EH (cell line): ENCODE measurements around the gene UNC93B1.

Experiments
- DNase-seq: peaks from one replicate; pipeline ENCODE4 v3.0.0-alpha.2; 2015; ENCODE audit warnings: low read depth

UNC93B1 gene

GRCh38 chr11:68022531-68022930 lies 18.6 kb upstream of the UNC93B1 start:
- no peak for DNase-seq

- no peak for DNase-seq
Observed at GRCh38 chr11:68021167-68021787, 17.4 kb upstream of the UNC93B1 start.

DNA sequence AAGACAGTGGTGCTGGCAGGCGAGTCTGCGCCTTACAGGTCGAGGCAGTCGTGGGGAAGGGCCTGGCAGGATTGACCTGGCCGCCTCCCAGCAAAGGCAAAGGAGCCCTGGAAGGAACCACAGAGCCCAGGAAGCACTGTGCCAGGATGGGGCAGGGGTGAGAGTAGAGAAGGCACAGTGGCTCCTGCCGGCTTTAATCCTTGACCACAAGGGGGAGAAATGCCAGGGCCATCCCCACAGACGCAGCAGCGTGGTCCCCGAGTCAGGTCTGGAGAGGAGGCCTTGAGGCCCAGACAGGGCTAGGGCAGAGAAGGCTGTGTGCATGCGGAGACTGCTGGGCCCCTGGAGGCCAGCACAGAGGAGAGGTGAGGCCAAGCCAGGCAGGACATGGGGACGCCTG lies 16.7 kb upstream of the UNC93B1 start:
- DNase-seq = peak; percentile 58

- DNase-seq = no peak
Observed at GRCh38 chr11:68019486-68019885, 15.6 kb upstream of the UNC93B1 start.

- no peak for DNase-seq
Observed at GRCh38 chr11:68018730-68019190, 14.9 kb upstream of the UNC93B1 start.

DNA sequence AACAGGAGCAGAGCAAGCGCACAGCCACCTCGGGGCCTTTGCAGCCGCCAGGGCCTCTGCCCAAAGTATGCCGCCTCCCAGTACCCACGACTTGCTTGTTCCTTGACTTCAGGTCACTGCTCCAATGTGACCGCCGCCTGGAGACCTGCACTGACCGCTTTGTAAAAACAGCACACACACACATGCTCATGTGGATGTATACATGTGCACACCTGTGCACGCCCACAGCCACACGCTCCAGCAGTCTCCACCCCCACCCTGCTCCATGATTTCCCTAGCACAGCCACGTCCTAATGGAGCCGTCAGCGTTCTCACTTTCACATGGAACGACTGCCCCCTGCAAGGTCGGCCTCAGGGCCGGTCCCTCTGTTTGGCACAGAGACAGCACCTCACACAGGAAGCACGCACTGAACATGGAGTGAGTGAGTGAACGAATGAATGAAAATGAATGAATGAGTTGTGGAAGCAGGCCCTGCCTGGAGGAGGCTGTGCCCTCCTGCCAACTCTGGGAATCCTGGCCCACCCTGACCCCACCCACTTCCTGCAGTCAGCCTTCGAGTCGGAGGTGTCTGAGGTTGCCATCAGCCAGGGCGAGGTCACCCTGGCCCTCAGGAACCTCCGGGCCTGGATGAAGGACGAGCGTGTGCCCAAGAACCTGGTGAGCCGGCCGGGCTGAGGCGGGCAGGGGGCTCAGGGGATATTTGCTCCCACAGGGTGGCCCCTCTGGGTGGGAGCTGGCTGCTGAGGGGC lies 14.3 kb upstream of the UNC93B1 start:
- DNase-seq = no peak

- no peak for DNase-seq
Observed at GRCh38 chr11:68016904-68017817, 13.3 kb upstream of the UNC93B1 start.

DNA sequence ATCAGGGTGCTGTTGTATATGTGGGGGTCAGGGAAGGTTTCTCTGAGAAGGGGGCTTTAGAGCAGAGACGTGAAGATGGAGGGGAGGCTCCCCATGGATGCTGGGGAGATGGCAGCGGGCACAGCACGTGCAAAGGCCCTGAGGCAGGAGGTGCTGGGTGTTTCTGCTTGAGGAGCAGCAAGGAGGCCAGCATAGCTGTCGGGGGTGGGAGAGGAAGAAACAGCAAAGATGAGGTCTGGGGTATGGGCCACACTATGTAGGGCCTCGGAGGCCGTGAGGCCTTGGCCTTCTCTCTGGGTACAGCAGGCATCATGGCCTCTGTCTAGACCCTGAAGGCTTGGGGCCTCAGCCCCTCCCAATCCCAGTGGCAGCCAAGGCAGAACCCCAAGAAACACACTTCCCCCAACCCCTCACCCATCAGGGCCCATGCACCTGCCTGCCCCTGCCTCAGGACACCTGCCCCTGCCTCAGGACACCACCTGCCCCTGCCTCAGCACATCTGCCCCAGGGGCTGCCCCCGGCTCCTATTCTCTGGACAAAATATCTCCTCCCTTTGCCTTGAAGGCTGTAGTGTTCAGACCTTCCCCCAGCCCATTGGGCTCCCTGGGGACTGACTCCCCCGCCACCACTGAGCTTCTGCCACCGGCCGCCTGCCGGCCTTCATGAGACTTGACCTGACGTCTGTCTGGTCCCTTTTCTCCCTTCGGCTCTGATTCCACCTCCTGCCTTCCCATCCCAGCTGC lies 12.4 kb upstream of the UNC93B1 start:
- DNase-seq = peak; percentile 14

DNA sequence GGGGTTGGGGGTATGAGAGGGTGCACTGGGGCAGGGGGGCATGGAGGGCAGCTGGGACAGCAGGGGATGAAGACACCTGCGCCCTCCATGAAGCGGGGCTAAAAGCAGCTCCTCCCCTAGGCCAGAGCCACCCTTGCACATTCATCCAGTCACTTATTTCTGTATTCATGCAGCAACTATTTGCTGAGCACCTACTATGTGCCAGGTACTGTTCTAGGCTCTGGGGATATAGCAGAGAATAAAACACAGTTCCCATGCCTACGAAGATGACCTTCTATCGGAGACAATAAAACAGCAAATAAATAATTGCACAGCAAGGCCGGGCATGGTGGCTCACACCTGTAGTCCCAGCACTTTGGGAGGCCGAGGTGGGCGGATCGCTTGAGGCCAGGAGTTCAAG lies 11.6 kb upstream of the UNC93B1 start:
- DNase-seq = no peak

DNA sequence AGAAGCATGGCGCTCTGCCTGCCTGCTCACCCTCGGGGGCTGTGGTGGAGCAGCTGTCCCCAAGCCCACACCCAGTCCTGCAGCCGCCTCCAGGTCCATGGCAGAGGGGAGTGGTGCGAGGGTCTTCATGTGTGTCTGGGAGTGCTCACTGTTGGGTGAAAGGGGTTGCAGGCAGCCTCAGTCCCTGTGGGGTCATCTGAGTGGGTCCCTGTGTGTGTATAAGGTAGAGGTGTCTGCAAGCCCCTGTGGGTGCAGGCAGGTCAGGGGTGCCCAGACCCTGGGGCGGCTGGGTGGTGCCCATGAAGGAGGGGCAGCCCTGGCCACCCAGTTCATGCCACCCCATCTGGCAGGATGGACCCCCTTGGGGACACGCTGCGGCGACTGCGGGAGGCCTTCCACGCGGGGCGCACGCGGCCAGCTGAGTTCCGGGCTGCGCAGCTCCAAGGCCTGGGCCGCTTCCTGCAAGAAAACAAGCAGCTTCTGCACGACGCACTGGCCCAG lies 11.1 kb upstream of the UNC93B1 start:
- DNase-seq = no peak

DNA sequence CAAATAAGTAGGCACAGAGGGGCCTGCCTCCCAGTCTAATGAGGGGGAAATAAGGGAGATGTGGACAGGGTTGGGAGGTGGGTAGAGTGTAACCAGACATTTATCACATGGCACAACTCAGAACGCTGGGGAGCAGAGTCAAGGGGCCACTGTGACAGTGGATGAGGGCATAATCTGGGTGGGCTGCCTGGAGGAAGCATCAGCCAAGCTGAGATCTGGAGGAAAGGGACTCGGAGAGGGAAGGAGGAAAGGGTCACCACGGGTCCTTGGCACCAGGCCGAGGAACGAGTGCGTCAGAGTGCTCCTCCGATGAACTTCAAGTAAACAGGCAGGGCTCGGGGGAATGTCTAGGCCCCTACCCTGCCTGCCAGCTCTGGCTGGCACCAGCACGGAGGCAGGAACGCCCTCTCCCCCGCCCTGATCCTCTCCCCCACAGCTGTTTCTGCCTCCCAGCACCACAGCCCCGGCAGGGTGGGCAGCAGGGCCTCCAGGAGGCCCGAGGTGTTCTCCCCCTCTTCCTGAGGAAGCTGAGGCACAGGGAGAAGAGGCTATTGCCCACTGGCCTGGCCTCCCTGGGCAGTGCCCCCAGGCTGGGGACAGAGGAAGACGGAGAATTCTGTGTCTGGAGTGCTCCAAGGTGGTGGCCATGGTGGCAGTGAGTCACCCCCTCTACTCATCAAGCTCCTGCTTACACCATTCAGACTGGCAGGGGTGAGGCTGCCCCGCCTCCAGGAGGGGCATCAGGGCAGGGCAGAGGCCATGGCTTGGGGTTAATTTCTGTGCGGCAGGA lies 10.5 kb upstream of the UNC93B1 start:
- peak; percentile 90 for DNase-seq

GRCh38 chr11:68013611-68014156 lies 9.8 kb upstream of the UNC93B1 start:
- DNase-seq = no peak

GRCh38 chr11:68012843-68013610 lies 9.1 kb upstream of the UNC93B1 start:
- DNase-seq = peak; percentile 99

DNA sequence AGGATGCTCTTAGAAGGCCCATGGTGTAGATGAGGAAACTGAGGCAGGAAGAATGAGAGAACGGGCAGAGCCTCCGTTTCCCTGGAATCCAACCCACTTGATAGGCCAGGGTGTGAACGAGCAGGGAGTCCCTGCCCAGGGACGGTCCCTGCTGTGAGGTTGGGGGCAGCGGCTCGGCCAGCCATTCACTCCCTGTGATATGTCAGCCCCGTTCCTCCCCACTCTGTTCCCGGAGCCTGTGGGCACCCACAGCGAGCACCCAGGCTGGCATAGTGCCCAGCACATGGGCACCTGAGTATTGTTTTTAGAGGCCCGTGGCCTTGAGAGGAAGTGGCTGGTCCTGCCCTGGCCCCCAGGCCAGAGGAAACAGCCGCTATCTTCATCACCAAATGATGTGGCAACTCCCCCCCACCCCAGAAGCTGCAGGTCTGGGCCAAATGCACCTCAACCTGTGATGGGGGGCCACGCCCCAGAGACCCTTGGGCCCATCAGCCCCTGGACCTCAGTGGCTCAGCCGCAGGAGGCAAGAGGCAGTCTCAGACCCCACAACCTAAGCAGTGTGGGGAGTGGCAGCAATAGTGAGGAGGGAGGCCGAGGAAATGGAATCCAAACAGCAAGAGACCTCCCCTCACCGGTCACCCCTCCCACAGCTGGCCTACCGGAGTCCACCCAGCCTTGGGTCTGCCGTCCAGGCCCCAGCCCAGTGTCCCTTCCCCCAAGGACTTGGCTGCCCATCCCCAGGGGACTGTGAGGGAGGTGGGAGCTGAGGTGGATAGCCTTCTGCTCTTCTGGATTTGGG lies 8.3 kb upstream of the UNC93B1 start:
- DNase-seq = no peak

DNA sequence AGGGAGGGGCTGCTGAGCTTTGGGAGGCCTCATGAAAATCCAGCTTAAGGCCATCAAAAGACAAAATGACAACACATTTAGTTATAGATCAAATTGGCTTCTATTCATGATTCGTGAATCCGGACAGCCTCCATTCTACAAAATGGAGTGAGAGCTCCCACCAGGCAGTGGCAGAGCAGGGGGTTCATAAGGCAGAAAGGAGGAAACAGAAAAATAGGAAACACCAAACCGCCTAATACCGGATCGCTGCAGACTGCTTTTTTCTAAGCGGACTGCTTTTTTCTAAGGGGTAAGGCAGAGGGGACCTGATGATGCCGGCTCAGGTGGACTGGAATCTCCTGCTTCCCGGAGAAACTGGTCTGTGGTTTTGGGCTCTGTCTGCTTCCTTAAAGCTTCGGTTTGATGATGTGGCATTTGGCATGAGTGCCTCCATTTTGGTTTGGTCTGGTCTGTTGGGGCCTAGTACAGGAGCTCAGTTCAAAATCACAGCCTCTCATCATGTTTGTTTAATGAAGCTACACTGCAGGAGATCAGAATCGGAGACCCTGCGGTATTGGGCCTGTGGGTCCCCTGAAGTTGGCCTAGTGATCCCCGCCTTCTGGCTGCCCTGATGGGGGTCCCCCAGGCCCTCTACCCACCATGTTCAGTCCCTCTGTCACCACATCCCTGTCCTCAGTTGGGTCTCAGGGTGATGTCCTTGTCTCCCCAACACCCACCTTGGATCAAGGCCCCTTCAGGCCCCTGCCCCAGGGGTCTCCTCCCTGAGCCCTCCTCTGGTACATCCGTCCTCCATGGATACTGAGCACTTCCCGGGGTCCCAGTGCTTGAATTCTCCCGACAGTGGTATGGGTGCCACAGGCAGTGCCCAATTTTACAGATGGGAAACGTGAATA lies 7.4 kb upstream of the UNC93B1 start:
- DNase-seq = no peak

- DNase-seq = peak; percentile 94
Observed at GRCh38 chr11:68010090-68011041, 6.5 kb upstream of the UNC93B1 start, which contains the start of gene ALDH3B1. Gene ALDH3B1, plus strand, starts transcription at chr11:68010327. Its CDS starts 4,971 bp downstream, at chr11:68015298.
